GM03348 (cell line): ENCODE results near the gene TRIM3.
A peak's percentile ranks its signal among the peaks of the same experiment; 100 is the strongest.
"Not testable (repeated sequence)": the region's sequence is repeated elsewhere in the genome, so short reads cannot be mapped to it uniquely, and the experiment has no call there.

ENCODE experiments used
- DNase-seq: peaks from one replicate; pipeline ENCODE4 v3.0.0; 2012; ENCODE audit warnings: low spot score

The TRIM3 gene

GRCh38 chr11:6473451-6474412 lies at the start of gene TRIM3:
TRIM3 (minus strand) TSS chr11:6473941; CDS start chr11:6465695, 8,246 bp downstream.
- peak; percentile 100 for DNase-seq

GRCh38 chr11:6523253-6523652 lies 49.5 kb upstream of the TRIM3 start:
- no peak for DNase-seq

GRCh38 chr11:6521946-6522345 lies 48.2 kb upstream of the TRIM3 start:
- DNase-seq: not testable (repeated sequence)

GRCh38 chr11:6520265-6520664 lies 46.5 kb upstream of the TRIM3 start:
- DNase-seq: no peak

GRCh38 chr11:6516865-6517264 lies 43.1 kb upstream of the TRIM3 start:
- DNase-seq: no peak

- peak; percentile 76 for DNase-seq
Measured at GRCh38 chr11:6505577-6506240, 32.0 kb upstream of the TRIM3 start.

GRCh38 chr11:6504166-6504565 lies 30.4 kb upstream of the TRIM3 start:
- DNase-seq: no peak

GRCh38 chr11:6502382-6502781 lies 28.6 kb upstream of the TRIM3 start:
- DNase-seq: no peak

GRCh38 chr11:6498544-6498943 lies 24.8 kb upstream of the TRIM3 start:
- DNase-seq: no peak

- DNase-seq: peak; percentile 81
Measured at GRCh38 chr11:6498121-6498520, 24.4 kb upstream of the TRIM3 start.

- DNase-seq: no peak
Measured at GRCh38 chr11:6497069-6497839, 23.5 kb upstream of the TRIM3 start, which contains the start of gene DNHD1. DNHD1 (plus strand) TSS chr11:6497280; CDS start chr11:6498216, 936 bp downstream.

GRCh38 chr11:6489306-6489705 lies 15.6 kb upstream of the TRIM3 start:
- DNase-seq: no peak

GRCh38 chr11:6488821-6489220 lies 15.1 kb upstream of the TRIM3 start:
- DNase-seq: no peak

GRCh38 chr11:6488342-6488741 lies 14.6 kb upstream of the TRIM3 start:
- DNase-seq: no peak

- no peak for DNase-seq
Measured at GRCh38 chr11:6486938-6487337, 13.2 kb upstream of the TRIM3 start.

- DNase-seq: no peak
Measured at GRCh38 chr11:6486256-6486655, 12.5 kb upstream of the TRIM3 start.

GRCh38 chr11:6485661-6486060 lies 11.9 kb upstream of the TRIM3 start:
- DNase-seq: no peak

- DNase-seq: no peak
Measured at GRCh38 chr11:6483015-6483414, 9.3 kb upstream of the TRIM3 start.

GRCh38 chr11:6482441-6482840 lies 8.7 kb upstream of the TRIM3 start:
- DNase-seq: no peak

- no peak for DNase-seq
Measured at GRCh38 chr11:6481924-6482275, 8.2 kb upstream of the TRIM3 start.

- peak; percentile 98 for DNase-seq
Measured at GRCh38 chr11:6481012-6481923, 7.5 kb upstream of the TRIM3 start, which contains the start of the genes ARFIP2 and TIMM10B. ARFIP2 (minus strand) TSS chr11:6481331; CDS start chr11:6480421, 910 bp downstream. TIMM10B (plus strand) TSS chr11:6481501; CDS start chr11:6481517, 16 bp downstream.
